NCI-H1417 (cell line): ENCODE results near the gene ACHE.
"Not testable (repeated sequence)": the region's sequence is repeated elsewhere in the genome, so short reads cannot be mapped to it uniquely, and the experiment has no call there.

Experiments used
- DNase-seq, 3 experiments: peaks; one replicate each; lab custom pipeline; 2025; lab: John Stamatoyannopoulos, UW

ACHE gene

GRCh38 chr7:100895701-100895955, at the start of gene ACHE:
Gene ACHE, minus strand, starts transcription at chr7:100895888. Its CDS starts 1,656 bp downstream, at chr7:100894232.
- no peak for DNase-seq

- no peak for DNase-seq
Observed at GRCh38 chr7:100944138-100944537, 48.5 kb upstream of the ACHE start.

- peak in 1 of 3 experiments; percentile 23 for DNase-seq
Observed at GRCh38 chr7:100943693-100944092, 48.0 kb upstream of the ACHE start.

- peak in 2 of 3 experiments; percentile 31 to 72 for DNase-seq
Observed at GRCh38 chr7:100942045-100942774, 46.5 kb upstream of the ACHE start.

GRCh38 chr7:100936167-100936566, 40.5 kb upstream of the ACHE start:
- not testable (repeated sequence) for DNase-seq

- not testable (repeated sequence) for DNase-seq
Observed at GRCh38 chr7:100935381-100935780, 39.7 kb upstream of the ACHE start.

- DNase-seq = no peak
Observed at GRCh38 chr7:100933734-100934133, 38.0 kb upstream of the ACHE start.

- no peak for DNase-seq
Observed at GRCh38 chr7:100929808-100930174, 34.1 kb upstream of the ACHE start.

- DNase-seq = not testable (repeated sequence)
Observed at GRCh38 chr7:100923616-100924015, 27.9 kb upstream of the ACHE start.

GRCh38 chr7:100921039-100921438, 25.4 kb upstream of the ACHE start:
- DNase-seq = no peak

GRCh38 chr7:100919779-100920437, 24.2 kb upstream of the ACHE start:
- DNase-seq = not testable (repeated sequence)

GRCh38 chr7:100919335-100919734, 23.6 kb upstream of the ACHE start:
- DNase-seq = not testable (repeated sequence)

- no peak for DNase-seq
Observed at GRCh38 chr7:100914879-100915447, 19.3 kb upstream of the ACHE start.

- DNase-seq = no peak
Observed at GRCh38 chr7:100914208-100914878, 18.7 kb upstream of the ACHE start.

- DNase-seq = no peak
Observed at GRCh38 chr7:100911484-100911883, 15.8 kb upstream of the ACHE start.

- DNase-seq = not testable (repeated sequence)
Observed at GRCh38 chr7:100910443-100910842, 14.8 kb upstream of the ACHE start.

GRCh38 chr7:100908512-100908911, 12.8 kb upstream of the ACHE start:
- DNase-seq = no peak

GRCh38 chr7:100902638-100903037, 7.0 kb upstream of the ACHE start:
- no peak for DNase-seq

- peak in 1 of 3 experiments; percentile 24 for DNase-seq
Observed at GRCh38 chr7:100901921-100902332, 6.2 kb upstream of the ACHE start.

- no peak for DNase-seq
Observed at GRCh38 chr7:100900978-100901377, 5.3 kb upstream of the ACHE start.

GRCh38 chr7:100899432-100899831, 3.7 kb upstream of the ACHE start:
- no peak for DNase-seq

GRCh38 chr7:100897772-100898454, 2.2 kb upstream of the ACHE start:
- no peak for DNase-seq
